SKM-1 (cell line): ENCODE results near the gene KPNA6.
"Not testable (repeated sequence)": the region's sequence is repeated elsewhere in the genome, so short reads cannot be mapped to it uniquely, and the experiment has no call there.

ENCODE experiments used
- DNase-seq: peaks from one replicate; lab custom pipeline; 2025; ENCODE audit not compliant: unreplicated experiment; lab: John Stamatoyannopoulos, UW

KPNA6 gene

GRCh38 chr1:32100359-32100758 lies 7.5 kb upstream of the KPNA6 start:
- DNase-seq, result no peak

- DNase-seq, result no peak
These were observed 6.8 kb upstream of the KPNA6 start for GRCh38 chr1:32100807-32101708.

DNA sequence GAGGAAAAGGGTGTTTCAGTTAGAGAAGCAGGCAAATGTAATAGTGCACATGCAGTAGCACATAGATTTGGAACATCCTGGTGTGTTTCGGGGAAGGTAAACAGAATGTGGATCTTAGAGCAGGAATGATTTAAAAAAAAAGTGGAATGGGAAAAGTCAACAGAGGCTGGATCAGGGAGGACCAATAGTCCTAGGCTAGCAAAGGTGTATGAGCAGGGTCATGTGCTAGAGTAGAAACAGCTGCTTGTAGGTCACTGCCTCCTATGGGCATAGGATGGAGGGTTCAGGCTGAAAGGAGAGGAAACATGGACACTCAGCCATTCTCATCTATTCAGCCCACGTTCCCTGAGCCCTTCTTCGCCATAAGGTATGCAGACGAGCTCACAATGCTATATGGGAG lies 3.7 kb upstream of the KPNA6 start:
- DNase-seq, result no peak

DNA sequence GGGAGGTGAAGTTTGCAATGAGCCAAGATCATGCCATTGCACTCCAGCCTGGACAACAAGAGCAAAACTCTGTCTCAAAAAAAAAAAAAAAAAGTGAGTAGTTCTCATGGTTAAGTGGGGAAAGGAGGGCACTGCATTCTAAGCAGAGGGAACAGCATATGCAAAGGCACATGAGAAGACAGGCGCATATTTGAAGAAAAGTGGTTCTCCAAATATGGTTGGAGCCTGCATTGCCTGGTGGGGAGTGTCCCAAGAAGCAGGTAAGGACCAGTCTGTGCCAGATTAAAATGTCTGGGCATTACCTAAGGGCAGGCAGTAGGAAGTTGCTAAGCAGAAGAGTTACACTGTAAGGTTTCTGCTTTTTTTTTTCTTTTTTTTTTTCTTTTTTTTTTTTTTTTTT lies 2.5 kb upstream of the KPNA6 start:
- no peak for DNase-seq

DNA sequence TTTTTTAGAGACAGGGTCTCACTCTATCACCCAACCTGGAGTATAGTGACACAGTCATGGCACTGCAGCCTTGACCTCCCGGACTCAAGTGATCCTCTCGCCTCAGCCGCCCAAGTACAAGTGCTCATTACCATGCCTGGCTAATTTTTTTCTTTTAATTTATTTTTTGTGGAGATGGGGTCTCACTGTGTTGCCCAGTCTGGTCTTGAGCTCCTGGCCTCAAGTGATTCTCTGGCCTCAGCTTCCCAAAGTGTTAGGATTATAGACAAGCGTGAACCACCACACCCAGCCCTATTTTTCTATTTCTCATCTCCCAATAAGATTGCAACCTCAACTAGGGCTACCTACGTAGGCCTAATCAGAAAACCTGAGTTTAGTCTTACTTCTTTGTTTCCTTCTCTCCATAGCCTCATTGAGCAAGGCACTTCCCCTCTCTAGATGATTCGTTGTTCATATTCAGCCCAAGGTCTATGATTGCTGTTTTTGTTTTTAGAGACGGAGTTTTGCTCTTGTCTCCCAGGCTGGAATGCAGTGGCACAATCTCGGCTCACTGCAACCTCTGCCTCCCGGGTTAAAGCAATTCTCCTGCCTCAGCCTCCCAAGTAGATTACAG lies 1.1 kb upstream of the KPNA6 start:
- DNase-seq, result no peak

- DNase-seq, result no peak
These were observed 3.3 kb downstream of the KPNA6 start for GRCh38 chr1:32111040-32111623.

GRCh38 chr1:32111789-32112188 lies 3.9 kb downstream of the KPNA6 start:
- DNase-seq, result no peak

DNA sequence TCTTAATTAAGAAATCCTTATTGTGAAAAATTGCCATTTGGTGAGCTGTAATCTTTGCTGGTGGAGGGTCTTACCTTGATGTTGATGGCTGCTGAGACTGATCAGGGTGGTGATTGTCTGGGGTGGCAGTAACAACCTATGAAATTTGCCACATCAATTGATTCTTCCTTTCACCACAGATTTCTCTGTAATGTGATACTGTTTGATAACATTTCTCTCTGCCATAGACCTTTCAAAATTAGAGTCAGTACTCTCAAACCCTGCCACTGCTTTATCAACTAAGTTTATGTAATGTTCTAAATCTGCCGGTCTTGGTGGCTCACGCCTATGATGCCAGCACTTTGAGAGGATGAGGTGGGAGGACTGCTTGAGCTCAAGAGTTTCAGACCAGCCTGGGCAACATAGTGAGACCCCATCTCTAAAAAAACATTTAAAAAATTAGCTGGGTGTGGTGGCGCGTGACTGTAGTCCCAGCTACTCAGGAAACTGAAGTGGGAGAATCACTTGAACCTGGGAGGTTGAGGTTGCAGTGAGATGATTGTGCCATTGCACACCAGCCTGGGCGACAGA lies 5.0 kb downstream of the KPNA6 start:
- DNase-seq, result no peak

DNA sequence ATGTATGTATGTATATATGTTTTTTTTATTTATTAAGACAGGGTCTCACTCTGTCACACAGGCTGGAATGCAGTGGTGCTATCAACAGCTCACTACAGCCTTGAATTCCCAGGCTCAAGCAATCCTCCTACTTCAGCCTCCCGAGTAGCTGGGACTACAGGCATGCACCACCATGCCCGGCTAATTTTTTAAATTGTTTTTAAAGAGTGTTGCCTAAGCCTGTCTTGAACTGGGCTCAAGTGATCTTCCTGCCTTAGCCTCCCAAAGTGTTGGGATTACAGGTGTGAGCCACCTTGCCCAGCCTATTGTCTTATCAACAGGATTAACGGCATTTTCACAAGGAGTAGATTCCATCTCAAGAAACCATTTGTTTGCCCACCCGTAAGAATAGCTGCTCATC lies 5.6 kb downstream of the KPNA6 start:
- not testable (repeated sequence) for DNase-seq

DNA sequence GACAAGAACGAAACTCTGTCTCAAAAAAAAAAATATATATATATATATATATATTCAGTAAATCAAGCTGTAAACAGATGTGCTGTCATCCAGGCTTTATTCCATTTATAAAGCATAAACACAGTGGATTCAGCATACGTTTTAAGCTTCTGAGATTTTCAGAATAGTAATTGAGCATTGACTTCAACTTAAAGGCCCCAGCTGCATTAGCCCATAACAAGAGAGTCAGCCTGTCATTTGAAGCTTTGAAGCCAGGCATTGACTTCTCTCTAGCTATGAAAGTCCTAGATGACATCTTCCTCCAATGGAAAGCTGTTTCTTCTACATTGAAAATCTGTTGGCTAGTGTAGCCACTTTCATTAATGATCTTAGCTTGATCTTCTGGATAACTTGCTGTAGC lies 6.6 kb downstream of the KPNA6 start:
- DNase-seq, result no peak

DNA sequence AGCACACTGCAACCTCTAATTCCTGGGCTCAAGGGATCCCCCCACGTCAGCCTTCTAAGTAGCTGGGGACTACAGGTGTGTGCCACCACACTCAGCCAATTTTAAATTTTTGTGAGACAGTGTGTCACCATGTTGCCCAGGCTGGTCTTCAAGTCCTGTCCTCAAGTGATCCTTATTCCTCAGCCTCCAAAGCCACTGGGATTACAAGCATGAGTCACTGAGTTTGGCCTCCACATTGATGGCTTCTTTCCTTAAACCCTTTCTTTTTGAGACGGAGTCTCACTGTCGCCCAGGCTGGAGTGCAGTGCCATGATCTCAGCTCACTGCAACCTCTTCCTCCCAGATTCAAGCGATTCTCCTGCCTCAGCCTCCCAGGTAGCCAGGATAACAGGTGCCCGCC lies 7.6 kb downstream of the KPNA6 start:
- DNase-seq, result no peak

DNA sequence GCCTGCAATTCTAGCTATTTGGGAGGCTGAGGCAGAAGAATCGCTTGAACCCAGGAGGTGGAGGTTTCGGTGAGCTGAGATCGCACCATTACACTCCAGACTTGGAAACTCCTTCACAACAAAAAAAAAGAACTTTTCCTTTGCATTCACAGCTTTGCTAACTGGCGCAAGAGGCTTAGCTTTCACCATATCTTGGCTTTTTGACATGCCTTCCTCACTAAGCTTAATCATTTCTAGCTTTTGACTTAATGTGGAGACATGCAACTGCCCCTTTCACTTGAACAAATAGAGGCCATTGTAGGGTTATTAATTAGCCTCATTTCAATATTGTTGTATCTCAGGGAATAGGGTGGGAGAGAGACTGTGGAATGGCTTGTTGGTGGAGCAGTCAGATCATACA lies 8.7 kb downstream of the KPNA6 start:
- no peak for DNase-seq

DNA sequence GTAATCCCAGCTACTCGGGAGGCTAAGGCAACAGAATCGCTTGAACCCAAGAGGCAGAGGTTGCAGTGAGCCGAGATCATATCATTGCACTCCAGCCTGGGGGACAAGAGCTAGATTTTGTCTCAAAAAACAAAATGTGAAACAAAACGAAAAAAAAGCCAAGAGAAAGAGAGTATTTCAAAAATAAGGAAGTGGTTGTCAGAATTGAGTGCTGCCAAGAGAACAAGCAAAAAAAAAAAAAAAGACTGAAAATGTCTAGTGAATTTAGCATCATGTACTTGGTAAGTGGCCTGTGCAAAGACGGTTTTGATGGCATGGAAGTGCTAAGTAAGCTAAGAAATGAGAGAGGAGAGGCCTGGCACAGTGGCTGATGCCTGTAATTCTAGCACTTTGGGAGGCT lies 14.3 kb downstream of the KPNA6 start:
- DNase-seq, result no peak

GRCh38 chr1:32123361-32123760 lies 15.5 kb downstream of the KPNA6 start:
- not testable (repeated sequence) for DNase-seq

DNA sequence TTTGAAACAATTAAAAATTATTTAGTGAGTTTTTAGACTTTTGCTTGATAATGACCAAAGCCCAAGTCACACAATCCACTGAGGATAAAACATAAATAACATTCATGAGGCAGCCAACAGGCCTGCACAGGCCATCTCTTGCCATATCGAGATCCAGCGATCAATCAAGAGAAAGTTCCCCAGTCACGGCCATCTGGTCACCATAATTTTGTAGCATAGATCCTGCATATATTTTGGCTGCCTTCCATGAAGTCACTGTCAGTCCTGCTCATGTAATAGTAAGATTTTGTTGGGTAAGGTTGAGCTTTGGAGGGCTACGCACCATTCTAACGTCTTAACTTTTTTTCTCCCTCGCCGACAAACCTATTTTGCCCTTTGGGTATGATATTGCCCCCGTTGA lies 17.5 kb downstream of the KPNA6 start:
- no peak for DNase-seq

DNA sequence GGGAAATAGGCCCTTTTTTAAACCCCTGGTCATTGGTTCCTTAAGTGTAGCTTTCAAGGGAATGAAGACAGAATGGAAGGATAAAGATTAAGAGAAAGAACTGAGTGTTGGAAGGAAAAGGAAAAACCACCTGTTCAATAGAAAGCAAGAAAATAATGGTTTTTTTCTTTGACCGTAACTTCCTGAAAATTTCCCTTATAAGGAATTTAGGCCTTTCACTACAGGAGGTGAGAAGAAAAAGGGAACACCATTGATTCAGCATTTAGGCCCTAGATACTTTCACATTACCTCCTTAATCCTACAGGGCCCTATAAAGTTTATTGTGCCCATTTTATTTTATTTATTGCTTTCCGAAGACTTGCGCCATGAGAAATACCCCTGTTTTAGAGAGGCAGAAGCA lies 18.9 kb downstream of the KPNA6 start:
- DNase-seq, result no peak

DNA sequence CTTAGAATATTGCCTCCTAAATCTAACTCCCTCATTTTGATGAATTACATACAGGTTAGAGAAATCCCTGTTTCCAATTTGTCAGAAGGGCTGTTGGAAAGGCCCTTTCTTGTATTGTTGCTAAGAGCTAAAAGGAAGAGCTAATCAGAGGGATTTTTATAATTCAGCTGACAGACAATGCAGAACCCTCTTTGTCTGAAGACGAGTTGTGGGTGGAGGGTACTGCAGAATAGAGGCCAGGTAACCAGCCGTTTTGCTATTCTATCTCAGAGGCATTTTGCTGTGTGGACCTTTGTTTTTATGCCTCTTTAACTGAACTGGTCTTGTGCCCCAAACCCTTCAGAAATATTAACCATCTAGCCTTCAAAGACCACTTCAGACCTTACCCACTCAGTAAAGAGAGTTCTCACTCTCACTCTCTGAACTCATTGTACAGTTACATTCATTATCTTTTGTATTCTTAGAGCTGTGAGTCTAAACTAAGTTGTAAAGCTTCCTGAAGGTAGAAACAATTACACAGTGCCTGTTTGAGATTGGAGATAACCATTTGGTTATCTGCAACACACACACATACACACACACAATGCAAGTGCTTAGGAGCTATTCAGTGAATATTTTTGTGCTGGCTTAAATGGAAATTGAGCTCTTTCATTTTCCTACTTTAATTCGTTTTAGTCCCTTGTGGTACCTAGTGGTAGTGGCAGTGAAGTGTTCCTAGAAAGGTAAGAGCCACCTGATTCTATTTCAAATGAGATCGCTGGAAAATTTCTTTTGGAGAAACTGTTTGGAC lies 19.7 kb downstream of the KPNA6 start:
- no peak for DNase-seq

- DNase-seq, result no peak
These were observed 20.6 kb downstream of the KPNA6 start for GRCh38 chr1:32128479-32128878.

- DNase-seq, result no peak
These were observed 21.1 kb downstream of the KPNA6 start for GRCh38 chr1:32128964-32129363.

GRCh38 chr1:32133950-32134280 lies 26.1 kb downstream of the KPNA6 start:
- not testable (repeated sequence) for DNase-seq

GRCh38 chr1:32137111-32137510 lies 29.3 kb downstream of the KPNA6 start:
- no peak for DNase-seq
